OCI-LY1 (cell line): ENCODE data around the gene PSD4.

ENCODE experiments used
- H2AFZ ChIP-seq: fragments of 200-600 bp; sonication (generic), shearing (Covaris generic); 2 replicates; pipeline ENCODE4 v1.6.0; 2014; ENCODE audit warnings: antibody characterized with exemption, mild to moderate bottlenecking, low read length
- H3F3A ChIP-seq: fragments of 200-600 bp; sonication (generic), shearing (Covaris generic); 2 replicates; pipeline ENCODE4 v1.6.0; 2014; ENCODE audit warnings: mild to moderate bottlenecking, antibody characterized with exemption, low read length, moderate library complexity; ENCODE audit not compliant: insufficient read depth
- H3K27ac ChIP-seq: fragments of 200-600 bp; sonication (generic); 2 replicates; pipeline ENCODE4 v1.5.1; 2014; ENCODE audit warnings: low read length, mixed run types, mild to moderate bottlenecking, low read depth; ENCODE audit not compliant: poor library complexity, severe bottlenecking
- H3K27me3 ChIP-seq: fragments of 200-600 bp; sonication (generic); 2 replicates; pipeline ENCODE4 v1.6.0; 2014; ENCODE audit warnings: antibody characterized with exemption, mild to moderate bottlenecking, low read length, moderate library complexity; ENCODE audit not compliant: insufficient read depth
- H3K36me3 ChIP-seq: fragments of 200-600 bp; sonication (generic); 2 replicates; pipeline ENCODE4 v1.6.1; 2014; ENCODE audit warnings: mild to moderate bottlenecking, antibody characterized with exemption, low read length, moderate library complexity, mixed read lengths; ENCODE audit not compliant: insufficient read depth
- H3K4me1 ChIP-seq: fragments of 200-600 bp; sonication (generic); 2 replicates; pipeline ENCODE4 v1.5.1; 2014; ENCODE audit warnings: mild to moderate bottlenecking, low read length, moderate library complexity; ENCODE audit not compliant: insufficient read depth, severe bottlenecking
- H3K4me2 ChIP-seq: fragments of 200-600 bp; sonication (generic), shearing (Covaris generic); 2 replicates; pipeline ENCODE4 v1.6.1; 2014; ENCODE audit warnings: low read length
- H3K4me3 ChIP-seq: fragments of 200-600 bp; sonication (generic); 2 replicates; pipeline ENCODE4 v1.5.1; 2014; ENCODE audit warnings: low read length, low read depth, mild to moderate bottlenecking, mixed read lengths; ENCODE audit not compliant: poor library complexity, severe bottlenecking
- H3K79me2 ChIP-seq: fragments of 200-600 bp; shearing (Covaris generic); 2 replicates; pipeline ENCODE4 v1.6.1; 2016; ENCODE audit warnings: mixed run types, low read length, mixed read lengths; ENCODE audit not compliant: insufficient read depth
- H3K9ac ChIP-seq: fragments of 200-600 bp; sonication (generic), shearing (Covaris generic); 2 replicates; pipeline ENCODE4 v1.6.1; 2014; ENCODE audit warnings: mild to moderate bottlenecking, low read length, mixed read lengths
- H3K9me2 ChIP-seq: fragments of 200-600 bp; sonication (generic), shearing (Covaris generic); 2 replicates; pipeline ENCODE4 v1.6.1; 2014; ENCODE audit warnings: low read depth, mild to moderate bottlenecking, low read length, mixed read lengths
- H3K9me3 ChIP-seq: fragments of 200-600 bp; shearing (Covaris generic); 2 replicates; pipeline ENCODE4 v1.6.1; 2014; ENCODE audit warnings: low read length, mixed read lengths
- H4K20me1 ChIP-seq: fragments of 200-600 bp; sonication (generic), shearing (Covaris generic); 2 replicates; pipeline ENCODE4 v1.6.0; 2016; ENCODE audit warnings: mild to moderate bottlenecking, low read length; ENCODE audit not compliant: insufficient read depth
- EZH2 ChIP-seq: fragments of 200-600 bp; sonication (generic), shearing (Covaris generic); IDR thresholded peaks from 2 replicates; pipeline ENCODE4 v1.8.0; 2017; ENCODE audit warnings: borderline replicate concordance, mixed run types, mild to moderate bottlenecking, antibody characterized with exemption, low read length, moderate library complexity, mixed read lengths
- TF ChIP-seq, protein P1 (sequence below): fragments of 200-600 bp; sonication (generic), shearing (Covaris generic); IDR thresholded peaks from 2 replicates; pipeline ENCODE4 v1.5.1; 2017; ENCODE audit warnings: mild to moderate bottlenecking, antibody characterized with exemption, low read length, moderate library complexity, mixed read lengths

The PSD4 gene

DNA sequence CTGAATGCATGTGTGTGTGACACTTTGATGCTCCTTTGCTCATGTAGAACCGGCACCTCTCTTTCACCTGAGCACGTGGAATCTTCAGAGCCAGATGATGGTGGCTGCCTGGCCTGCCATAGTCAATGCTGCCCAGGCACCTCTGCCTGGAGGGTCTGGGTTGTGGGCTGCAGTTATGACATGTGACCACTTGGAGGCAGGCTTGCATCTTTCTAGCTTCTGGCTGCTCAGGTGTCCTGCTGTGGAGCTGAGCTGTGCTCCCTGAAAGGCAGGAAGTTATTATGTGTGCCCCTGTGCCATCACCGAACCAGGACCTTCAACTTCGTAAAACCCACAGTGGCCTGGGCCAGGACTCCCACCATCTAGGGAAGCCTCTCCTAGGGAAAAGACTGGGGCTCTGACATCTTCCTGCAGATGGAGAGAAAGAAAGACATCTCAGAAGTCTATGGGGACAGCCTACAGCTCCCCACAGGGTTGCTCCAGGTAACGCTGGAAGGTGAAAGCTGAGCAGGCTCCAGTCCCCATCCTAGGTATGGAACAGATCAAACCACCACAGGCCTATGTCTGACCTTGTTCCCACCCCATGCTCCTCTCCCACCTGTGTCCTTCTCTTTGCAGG lies 30.2 kb downstream of the PSD4 start:
- Histone ChIP-seq H3K79me2 (no peaks in the 10 kb centered on the region), H3K4me3 (no peak overlapping the region), H3F3A (no peaks in the 10 kb centered on the region), H3K9me3 (no peaks in the 10 kb centered on the region), H3K4me1 (no peaks in the 10 kb centered on the region), H3K36me3 (peaks cover 40% of the 10 kb centered on the region), H3K27ac (no peak overlapping the region), H2AFZ (no peak overlapping the region), H3K4me2 (no peak overlapping the region), H3K9ac (no peak overlapping the region), H3K27me3 (no peaks in the 10 kb centered on the region), H4K20me1 (no peaks in the 10 kb centered on the region), H3K9me2 (no peaks in the 10 kb centered on the region)
- TF ChIP-seq, protein P1, sequence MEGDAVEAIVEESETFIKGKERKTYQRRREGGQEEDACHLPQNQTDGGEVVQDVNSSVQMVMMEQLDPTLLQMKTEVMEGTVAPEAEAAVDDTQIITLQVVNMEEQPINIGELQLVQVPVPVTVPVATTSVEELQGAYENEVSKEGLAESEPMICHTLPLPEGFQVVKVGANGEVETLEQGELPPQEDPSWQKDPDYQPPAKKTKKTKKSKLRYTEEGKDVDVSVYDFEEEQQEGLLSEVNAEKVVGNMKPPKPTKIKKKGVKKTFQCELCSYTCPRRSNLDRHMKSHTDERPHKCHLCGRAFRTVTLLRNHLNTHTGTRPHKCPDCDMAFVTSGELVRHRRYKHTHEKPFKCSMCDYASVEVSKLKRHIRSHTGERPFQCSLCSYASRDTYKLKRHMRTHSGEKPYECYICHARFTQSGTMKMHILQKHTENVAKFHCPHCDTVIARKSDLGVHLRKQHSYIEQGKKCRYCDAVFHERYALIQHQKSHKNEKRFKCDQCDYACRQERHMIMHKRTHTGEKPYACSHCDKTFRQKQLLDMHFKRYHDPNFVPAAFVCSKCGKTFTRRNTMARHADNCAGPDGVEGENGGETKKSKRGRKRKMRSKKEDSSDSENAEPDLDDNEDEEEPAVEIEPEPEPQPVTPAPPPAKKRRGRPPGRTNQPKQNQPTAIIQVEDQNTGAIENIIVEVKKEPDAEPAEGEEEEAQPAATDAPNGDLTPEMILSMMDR: peak; percentile 87
- TF ChIP-seq EZH2: no peak

DNA sequence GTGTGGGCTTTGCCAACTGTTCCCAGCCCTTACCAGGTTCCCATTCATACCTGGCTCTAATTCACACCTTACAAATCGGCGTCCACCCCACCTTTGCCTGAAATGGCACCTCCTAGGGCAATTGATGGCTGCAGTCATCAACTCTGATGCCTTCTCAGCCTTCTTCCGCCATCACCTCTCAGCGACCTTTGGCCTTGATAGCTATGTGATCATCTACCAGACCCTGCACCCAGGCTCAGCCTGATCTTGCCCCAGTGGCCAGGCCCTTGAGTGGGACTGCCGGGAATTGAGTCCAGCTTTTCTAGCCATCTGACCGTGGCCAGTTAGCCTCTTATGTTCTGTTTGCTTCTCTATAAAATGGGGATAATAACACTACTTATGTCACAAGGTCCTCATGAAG lies 32.5 kb downstream of the PSD4 start:
- no peaks in the 10 kb centered on the region for H3F3A ChIP-seq
- no peak for TF ChIP-seq EZH2
- TF ChIP-seq, protein P1: no peak
- H3K27ac ChIP-seq: no peak overlapping the region

DNA sequence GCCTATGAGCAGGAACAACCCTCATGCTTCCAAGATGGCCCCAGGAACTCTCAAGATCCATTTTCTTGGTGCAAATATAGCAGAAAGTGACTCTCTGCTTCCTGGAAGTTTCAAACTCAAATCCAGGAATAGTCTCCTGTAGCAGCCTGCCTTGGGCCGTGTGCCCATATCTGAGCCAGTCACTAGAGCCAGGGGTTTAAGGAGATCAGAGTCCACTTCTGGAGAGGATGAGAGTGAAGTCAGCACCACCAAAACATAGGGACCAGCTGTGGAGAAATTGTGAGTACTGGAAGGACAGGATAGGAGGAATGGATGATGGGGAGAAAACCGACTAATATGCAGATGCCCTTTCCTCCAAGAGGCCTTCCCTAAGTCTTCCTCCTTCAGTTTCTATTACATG lies 33.2 kb downstream of the PSD4 start:
- Histone ChIP-seq H3K4me3 (no peak overlapping the region), H3K4me2 (no peak overlapping the region), H3K4me1 (no peaks in the 10 kb centered on the region), H2AFZ (no peak overlapping the region), H3K9me2 (no peaks in the 10 kb centered on the region), H3K79me2 (no peaks in the 10 kb centered on the region), H3K9ac (no peak overlapping the region), H3K9me3 (no peaks in the 10 kb centered on the region), H3K27ac (no peak overlapping the region), H3K36me3 (peaks cover 11% of the 10 kb centered on the region; the same call in 1 of the 2 replicates), H3K27me3 (no peaks in the 10 kb centered on the region), H4K20me1 (no peaks in the 10 kb centered on the region), H3F3A (no peaks in the 10 kb centered on the region)
- TF ChIP-seq EZH2: no peak
- TF ChIP-seq, protein P1: no peak

More for the DNA sequence above, 32.5 kb downstream of the PSD4 start:
- no peaks in the 10 kb centered on the region for H3K9me3 ChIP-seq
- no peaks in the 10 kb centered on the region for H3K9me2 ChIP-seq
- no peaks in the 10 kb centered on the region for H3K4me1 ChIP-seq
- H3K4me3 ChIP-seq: no peak overlapping the region
- no peaks in the 10 kb centered on the region for H3K79me2 ChIP-seq
- H3K9ac ChIP-seq: no peak overlapping the region
- H3K27me3 ChIP-seq: no peaks in the 10 kb centered on the region
- H4K20me1 ChIP-seq: no peaks in the 10 kb centered on the region
- H2AFZ ChIP-seq: no peak overlapping the region
- no peak overlapping the region for H3K4me2 ChIP-seq
- peaks cover 18% of the 10 kb centered on the region; the same call in 1 of the 2 replicates for H3K36me3 ChIP-seq
